GM12872 (cell line): ENCODE results near the gene OSCP1.

Experiments
- CTCF ChIP-seq: IDR thresholded peaks from 3 replicates; pipeline ENCODE4 v1.5.1; 2011; ENCODE audit warnings: low read depth, mild to moderate bottlenecking, low read length, moderate library complexity; ENCODE audit not compliant: insufficient read depth

Gene OSCP1

GRCh38 chr1:36486093-36486438 lies 35.8 kb upstream of the OSCP1 start:
- no peak for TF ChIP-seq CTCF

GRCh38 chr1:36484099-36484498 lies 33.8 kb upstream of the OSCP1 start:
- TF ChIP-seq CTCF: no peak

GRCh38 chr1:36482724-36483388 lies 32.6 kb upstream of the OSCP1 start, which contains the start of gene CSF3R:
Gene CSF3R (minus strand): TSS chr1:36482913. CDS start chr1:36479496, 3,417 bp downstream.
- TF ChIP-seq CTCF: no peak

- no peak for TF ChIP-seq CTCF
Observed at GRCh38 chr1:36481771-36482723, 31.8 kb upstream of the OSCP1 start.

GRCh38 chr1:36481091-36481490 lies 30.8 kb upstream of the OSCP1 start:
- no peak for TF ChIP-seq CTCF

- no peak for TF ChIP-seq CTCF
Observed at GRCh38 chr1:36480161-36480560, 29.9 kb upstream of the OSCP1 start.

- TF ChIP-seq CTCF: no peak
Observed at GRCh38 chr1:36479505-36480051, 29.3 kb upstream of the OSCP1 start.
